GM23248 (cell line): ENCODE data around the gene HGF.

ENCODE experiments used
- EZH2 ChIP-seq: fragments of 200-600 bp; sonication (generic); IDR thresholded peaks from 2 replicates; pipeline ENCODE4 v1.6.1; 2018; ENCODE audit warnings: antibody characterized with exemption, mild to moderate bottlenecking; ENCODE audit not compliant: insufficient read depth, poor library complexity, severe bottlenecking
- EZH2phosphoT487 ChIP-seq: fragments of 200-600 bp; sonication (generic); IDR thresholded peaks from 2 replicates; pipeline ENCODE4 v1.6.1; 2018; ENCODE audit warnings: antibody characterized with exemption, moderate library complexity, mild to moderate bottlenecking, low read depth; ENCODE audit not compliant: insufficient read depth

GRCh38 chr7:81676105-81676811 lies 93.6 kb downstream of the HGF start:
- TF ChIP-seq EZH2 (no peak), EZH2phosphoT487 (no peak)
